ENCODE results near the gene PDIK1L. TPM values are rescaled to one million over a fixed set of nuclear protein-coding genes. Genes with fewer than 3 reads are reported as not detected.

The PDIK1L gene
- 1 to 10 TPM; 5.1 to 6.4 (median 5.7) TPM for total RNA-seq

GRCh38 chr1:26111530-26112406 is at the start of gene PDIK1L:
TSS of gene PDIK1L (plus strand) at chr1:26111824. CDS start at chr1:26114309, 2,485 bp downstream.
- WGBS = 0% methylated on average over 39 of the region's 96 CpGs
- intact Hi-C loops (cut with DNase I) = loop anchor here (5.0 kb wide), 1 partner anchor 121 kb away; the partner anchor contains the start of gene CEP85
- TF ChIP-seq POLR2A (IDR thresholded peaks at IDR 0.05; ENCODE audit: low read depth) = no peak
- peak; percentile 80 to 84 for TF ChIP-seq POLR2AphosphoS5 (IDR thresholded peaks at IDR 0.05)

GRCh38 chr1:26064553-26064952 is 47.1 kb upstream of the PDIK1L start:
- Histone ChIP-seq H3K4me3 (no peak overlapping the region), H3K9me3 (no peaks in the 10 kb centered on the region), H3K27ac (replicated peaks in 1 of 4) (no peak overlapping the region), H3K27me3 (peaks cover 0 to 49% (median 0%) of the 10 kb centered on the region in 4 donors), H3K4me1 (no peaks in the 10 kb centered on the region), H3K36me3 (peaks cover 0 to 71% (median 0%) of the 10 kb centered on the region in 4 donors)
- WGBS = 78% methylated on average over 3 of the region's 3 CpGs
- DNase-seq (ENCODE audit: extremely low spot score) = no peak
- intact Hi-C loops (cut with DNase I) = no loop called here
- TF ChIP-seq POLR2AphosphoS5 (IDR thresholded peaks at IDR 0.05) (no peak), EP300 (IDR thresholded peaks at IDR 0.05) (no peak), CTCF (IDR thresholded peaks at IDR 0.05) (no peak), POLR2A (IDR thresholded peaks at IDR 0.05; ENCODE audit: low read depth) (no peak)

More at GRCh38 chr1:26111530-26112406, at the start of gene PDIK1L:
- DNase-seq (ENCODE audit: extremely low spot score) = peak; percentile 97
- Histone ChIP-seq H3K27ac (replicated peaks in 1 of 4) (peak within 1 kb of the TSS; percentile 92 to 97 (median 94)), H3K27me3 (no peaks in the 10 kb centered on the region), H3K4me3 (peak within 1 kb of the TSS; percentile 95 to 100 (median 98)), H3K4me1 (peaks cover 25 to 35% (median 27%) of the 10 kb centered on the region in 4 donors), H3K9me3 (no peaks in the 10 kb centered on the region), H3K36me3 (peaks cover 0 to 26% (median 8%) of the 10 kb centered on the region in 4 donors)

- 92% methylated on average over 5 of the region's 15 CpGs for WGBS
- intact Hi-C loops (cut with DNase I) = no loop called here
- no peak for TF ChIP-seq EP300 (IDR thresholded peaks at IDR 0.05)
- TF ChIP-seq CTCF (IDR thresholded peaks at IDR 0.05) = no peak
- TF ChIP-seq POLR2A (IDR thresholded peaks at IDR 0.05; ENCODE audit: low read depth) = no peak
- no peak for TF ChIP-seq POLR2AphosphoS5 (IDR thresholded peaks at IDR 0.05)
- no peak for DNase-seq (ENCODE audit: extremely low spot score)
- Histone ChIP-seq H3K27me3 (peaks cover 0 to 36% (median 0%) of the 10 kb centered on the region in 4 donors), H3K27ac (replicated peaks in 1 of 4) (no peak overlapping the region), H3K4me1 (no peaks in the 10 kb centered on the region), H3K36me3 (peaks cover 0 to 55% (median 0%) of the 10 kb centered on the region in 4 donors), H3K4me3 (no peak overlapping the region), H3K9me3 (no peaks in the 10 kb centered on the region)
Measured at GRCh38 chr1:26066160-26066559, 45.5 kb upstream of the PDIK1L start.

GRCh38 chr1:26066857-26067256 is 44.8 kb upstream of the PDIK1L start:
- TF ChIP-seq EP300 (IDR thresholded peaks at IDR 0.05) (no peak), POLR2A (IDR thresholded peaks at IDR 0.05; ENCODE audit: low read depth) (no peak), POLR2AphosphoS5 (IDR thresholded peaks at IDR 0.05) (no peak), CTCF (IDR thresholded peaks at IDR 0.05) (no peak)
- Histone ChIP-seq H3K9me3 (no peaks in the 10 kb centered on the region), H3K27ac (replicated peaks in 1 of 4) (no peak overlapping the region), H3K4me3 (no peak overlapping the region), H3K27me3 (peaks cover 0 to 37% (median 0%) of the 10 kb centered on the region in 4 donors), H3K4me1 (no peaks in the 10 kb centered on the region), H3K36me3 (peaks cover 0 to 48% (median 0%) of the 10 kb centered on the region in 4 donors)
- no peak for DNase-seq (ENCODE audit: extremely low spot score)
- WGBS = 47% methylated on average over 4 of the region's 4 CpGs
- intact Hi-C loops (cut with DNase I) = no loop called here

- DNase-seq (ENCODE audit: extremely low spot score) = no peak
- peaks cover 0 to 43% (median 0%) of the 10 kb centered on the region in 4 donors for H3K27me3 ChIP-seq
- 69% methylated on average over 9 of the region's 9 CpGs for WGBS
Measured at GRCh38 chr1:26067432-26067911, 44.2 kb upstream of the PDIK1L start, which contains the start of gene TRIM63. TSS of gene TRIM63 (minus strand) at chr1:26067630. CDS start at chr1:26067494, 136 bp downstream.

More at GRCh38 chr1:26067432-26067911, 44.2 kb upstream of the PDIK1L start, which contains the start of gene TRIM63:
- H3K4me1 ChIP-seq = no peaks in the 10 kb centered on the region
- H3K4me3 ChIP-seq = no peak within 1 kb of the TSS
- peak; percentile 59 for TF ChIP-seq POLR2A (IDR thresholded peaks at IDR 0.05; ENCODE audit: low read depth)
- no peak for TF ChIP-seq CTCF (IDR thresholded peaks at IDR 0.05)
- peaks cover 0 to 42% (median 0%) of the 10 kb centered on the region in 4 donors for H3K36me3 ChIP-seq
- intact Hi-C loops (cut with DNase I) = no loop called here
- no peak within 1 kb of the TSS for H3K27ac ChIP-seq (replicated peaks in 1 of 4)
- no peaks in the 10 kb centered on the region for H3K9me3 ChIP-seq
